ENCODE results near the gene DNAJC1.

DNAJC1 gene

DNA sequence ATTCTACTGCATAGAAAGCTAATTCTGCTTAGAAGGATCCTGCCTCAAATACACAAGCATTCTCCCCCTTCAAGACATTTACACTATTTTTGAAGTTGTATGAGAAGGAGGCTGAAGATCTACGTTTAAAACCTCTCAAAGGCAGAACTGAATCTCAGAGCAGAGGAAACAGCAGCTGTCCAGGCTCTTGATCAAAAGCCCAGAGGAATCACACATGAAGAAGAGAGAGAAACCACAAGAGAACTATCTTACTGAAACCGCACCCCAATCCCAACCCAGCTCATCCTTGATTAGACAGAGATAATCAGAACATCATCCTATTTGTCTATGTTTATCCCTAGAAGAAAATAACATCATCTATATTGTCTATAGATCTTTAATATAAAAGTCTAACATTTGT is 2.2 kb upstream of the DNAJC1 start:
- DNase-seq, result no peak

DNA sequence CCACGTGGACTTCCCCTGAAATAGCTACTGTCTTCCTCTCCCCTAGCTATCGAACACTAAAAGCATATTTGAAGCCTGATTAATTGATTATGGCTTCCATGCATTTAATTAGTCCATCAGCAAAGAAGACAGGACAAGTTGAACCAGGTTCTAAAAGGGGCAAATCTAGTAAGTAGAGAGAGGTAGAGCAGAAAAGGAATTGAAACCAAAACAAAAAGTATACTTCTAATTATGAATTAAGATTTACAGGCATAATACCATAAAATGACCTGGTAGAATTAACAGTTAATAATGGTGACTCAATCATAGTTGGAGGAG is 393 bp upstream of the DNAJC1 start:
- DNase-seq, result no peak

DNA sequence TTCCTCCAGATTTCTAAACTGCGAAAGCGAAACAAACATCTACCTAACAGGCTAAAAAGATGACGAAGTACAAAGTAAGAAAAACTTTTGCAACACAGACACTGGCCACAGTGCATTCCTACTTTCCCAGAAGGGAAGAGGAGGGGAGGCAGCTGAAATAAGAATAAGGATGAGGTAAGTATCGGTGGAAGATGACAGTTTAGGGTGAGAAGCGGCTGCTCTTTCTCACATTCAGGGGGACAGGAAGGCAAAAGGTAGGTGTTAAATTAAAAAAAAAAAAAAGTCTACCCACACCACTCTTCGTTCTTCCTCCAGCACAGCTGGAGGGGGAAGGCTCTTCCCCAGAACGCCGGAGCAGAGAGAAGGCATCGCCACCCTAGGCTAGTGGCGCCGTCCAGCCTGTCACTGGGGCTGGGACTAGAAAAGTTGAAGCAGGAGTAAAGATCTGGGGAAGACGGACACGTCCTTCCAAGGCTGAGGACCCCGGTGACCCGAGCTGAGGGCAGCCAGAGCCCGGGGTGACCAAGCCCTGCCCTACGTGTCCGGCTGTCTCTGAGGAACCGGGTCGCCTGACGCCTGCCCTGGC is 846 bp downstream of the DNAJC1 start:
- no peak for DNase-seq

DNA sequence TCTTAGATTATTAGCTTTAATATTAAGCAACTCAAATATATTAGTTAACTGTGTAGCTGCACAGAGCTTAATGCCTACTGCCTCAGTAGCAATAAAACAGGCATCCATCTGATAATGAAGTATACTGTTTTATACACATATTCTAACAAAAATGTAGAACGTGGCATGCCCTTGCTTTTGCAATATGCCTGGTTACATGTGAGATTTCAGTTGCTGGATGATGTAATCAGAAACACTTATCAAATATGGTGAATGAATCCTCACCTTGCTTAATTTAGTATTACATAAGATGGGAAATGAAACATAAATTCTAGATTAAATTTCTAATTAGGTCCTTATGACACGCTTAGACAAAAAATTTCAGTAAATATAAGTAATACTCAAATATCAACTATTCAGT is 8.0 kb downstream of the DNAJC1 start:
- DNase-seq, result no peak

DNA sequence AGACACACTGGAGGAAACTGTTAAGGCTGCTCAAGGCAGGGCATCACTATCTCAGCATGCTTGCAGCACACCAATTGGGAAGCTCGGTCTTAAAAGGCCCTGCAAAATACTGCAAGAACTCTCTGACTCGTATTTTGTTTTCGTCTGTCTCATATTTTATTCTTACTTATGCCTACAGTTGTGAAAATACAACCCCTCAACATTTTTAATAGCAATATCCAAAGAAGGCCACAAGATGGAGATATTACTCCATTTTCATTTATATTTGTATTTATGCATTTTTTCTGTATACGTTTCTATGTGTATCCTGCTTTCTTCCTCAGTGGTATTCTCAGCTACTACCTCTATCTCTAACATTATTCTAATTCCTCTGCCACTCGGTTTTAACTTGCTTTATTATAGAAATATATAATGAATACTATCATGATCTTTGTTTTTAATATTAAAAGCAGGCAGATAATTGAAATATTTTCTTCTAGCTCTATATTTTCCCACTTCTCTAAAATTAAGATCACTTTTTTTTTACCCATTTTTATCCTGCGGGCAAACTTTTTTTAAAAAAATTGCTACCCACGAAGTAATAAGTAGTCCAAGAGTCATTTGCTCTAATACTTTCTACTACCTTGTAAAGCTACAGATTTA is 10.0 kb downstream of the DNAJC1 start:
- DNase-seq, result no peak

DNA sequence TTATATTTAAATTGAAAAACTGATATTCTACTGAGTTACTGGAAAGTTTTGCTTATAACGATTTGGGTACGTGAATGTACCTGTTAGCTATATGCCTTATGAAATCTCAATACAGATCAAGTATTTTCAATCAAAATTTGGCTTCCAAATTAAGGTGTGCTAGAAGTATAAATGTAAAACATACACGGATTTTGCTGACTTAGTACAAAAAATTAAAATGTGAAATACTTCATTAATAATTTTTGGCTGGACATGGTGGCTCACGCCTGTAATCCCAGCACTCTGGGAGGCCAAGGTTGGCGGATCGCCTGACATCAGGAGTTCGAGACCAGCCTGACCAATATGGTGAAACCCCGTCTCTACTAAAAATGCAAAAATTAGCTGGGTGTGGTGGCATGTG is 11.7 kb downstream of the DNAJC1 start:
- no peak for DNase-seq

DNA sequence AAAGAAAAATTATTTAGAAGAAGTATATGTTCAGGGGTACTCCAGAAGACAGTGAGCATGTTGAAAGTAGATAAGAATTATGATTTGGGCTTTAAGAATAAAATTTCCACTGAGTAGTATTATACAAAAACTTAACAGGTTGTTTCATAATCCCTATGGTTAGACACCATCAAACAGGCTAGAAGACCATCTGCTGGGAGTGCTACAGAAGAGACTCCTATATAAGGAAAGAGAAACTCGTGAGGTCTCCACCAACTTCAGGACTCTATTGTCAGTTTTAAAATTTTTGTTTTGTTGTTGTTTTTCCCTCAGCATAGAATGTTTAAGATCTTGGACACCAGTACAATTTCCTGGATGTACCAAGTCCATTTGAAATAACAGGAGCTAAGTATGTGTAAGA is 13.1 kb downstream of the DNAJC1 start:
- DNase-seq, result no peak

DNA sequence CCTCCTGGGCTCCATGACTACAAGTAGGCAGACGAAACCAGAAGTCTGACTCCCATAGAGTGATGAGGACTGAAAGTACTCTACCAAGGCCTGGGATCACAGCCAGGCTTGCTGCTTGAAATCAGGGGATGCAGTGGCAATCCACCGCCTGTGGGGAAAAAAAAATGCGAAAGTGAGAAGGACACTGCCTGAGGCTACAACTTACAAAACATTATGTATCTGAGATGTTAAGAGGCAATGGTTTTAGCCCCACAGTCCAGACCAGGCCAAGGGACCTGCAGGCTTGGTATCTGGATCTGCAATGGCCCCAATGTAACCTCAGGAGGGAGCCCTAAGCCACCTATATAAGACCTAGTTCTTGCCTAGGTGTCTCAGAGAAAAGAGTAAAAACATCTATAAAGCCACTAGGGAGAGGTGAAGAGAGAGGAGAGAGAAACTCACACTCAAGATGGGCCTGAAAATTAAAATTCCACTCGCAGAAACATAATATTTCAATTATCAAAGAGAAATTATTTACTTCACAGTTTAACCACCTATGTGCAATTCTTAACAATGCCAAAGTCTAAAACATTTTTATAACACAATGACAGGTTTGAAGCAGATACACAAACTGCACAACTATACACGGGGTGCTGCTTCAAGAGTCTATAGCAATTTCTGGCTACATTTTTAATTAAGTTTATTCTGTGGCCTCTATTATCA is 13.9 kb downstream of the DNAJC1 start:
- no peak for DNase-seq

DNA sequence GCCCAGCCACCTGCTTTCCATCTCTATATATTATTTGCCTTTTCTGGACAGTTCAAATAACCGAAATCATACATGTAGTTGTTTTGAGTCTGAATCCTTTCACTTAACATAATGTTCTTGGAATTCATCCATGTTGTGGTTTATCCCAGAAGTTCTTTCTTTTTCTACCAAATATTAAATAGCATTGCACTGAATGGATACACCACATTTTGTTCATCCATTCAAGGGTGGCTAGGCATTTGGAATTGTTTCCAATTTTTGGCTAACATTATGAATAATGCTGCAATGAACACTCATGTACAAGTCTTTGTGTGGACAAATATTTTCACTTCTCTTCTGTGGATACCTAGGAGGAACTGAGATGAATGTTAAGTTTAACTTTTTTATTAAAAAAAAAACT is 18.0 kb downstream of the DNAJC1 start:
- DNase-seq, result no peak

DNA sequence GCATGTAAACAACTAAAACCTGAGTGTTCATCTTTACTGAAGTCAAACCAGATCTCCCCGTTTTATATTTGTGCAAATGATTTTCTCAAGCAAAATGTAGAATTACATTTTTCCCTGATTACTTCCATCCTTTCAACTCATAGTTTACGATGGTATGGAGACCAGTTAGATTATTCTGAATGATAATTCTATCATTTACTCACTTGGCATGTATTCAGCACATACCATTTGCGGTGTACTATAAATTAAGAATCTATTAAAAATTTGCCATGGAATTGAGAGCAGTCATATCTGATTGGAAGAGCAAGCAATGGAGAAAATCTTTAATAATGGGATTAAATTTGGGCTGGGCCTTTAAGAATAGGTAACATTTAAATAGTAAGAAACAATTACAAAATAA is 22.4 kb downstream of the DNAJC1 start:
- no peak for DNase-seq

DNA sequence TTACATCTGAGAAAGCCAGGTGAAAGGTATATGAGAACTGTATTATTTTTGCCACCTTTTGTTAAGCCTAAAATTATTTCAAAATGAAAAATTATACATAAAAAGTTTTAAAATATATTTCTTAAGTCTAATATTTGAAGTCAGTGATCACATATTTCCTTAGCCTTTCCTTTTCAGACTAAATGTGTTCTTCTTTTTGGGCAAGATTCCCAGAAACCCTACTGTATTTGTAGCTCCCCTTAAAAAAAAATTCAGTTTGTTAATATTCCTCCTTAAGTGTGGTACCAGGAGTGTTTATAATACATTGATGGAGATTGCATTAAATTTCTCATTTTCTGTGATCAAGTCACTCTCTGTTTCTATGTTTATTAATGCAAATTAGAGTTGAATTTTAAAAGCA is 22.8 kb downstream of the DNAJC1 start:
- DNase-seq, result no peak

DNA sequence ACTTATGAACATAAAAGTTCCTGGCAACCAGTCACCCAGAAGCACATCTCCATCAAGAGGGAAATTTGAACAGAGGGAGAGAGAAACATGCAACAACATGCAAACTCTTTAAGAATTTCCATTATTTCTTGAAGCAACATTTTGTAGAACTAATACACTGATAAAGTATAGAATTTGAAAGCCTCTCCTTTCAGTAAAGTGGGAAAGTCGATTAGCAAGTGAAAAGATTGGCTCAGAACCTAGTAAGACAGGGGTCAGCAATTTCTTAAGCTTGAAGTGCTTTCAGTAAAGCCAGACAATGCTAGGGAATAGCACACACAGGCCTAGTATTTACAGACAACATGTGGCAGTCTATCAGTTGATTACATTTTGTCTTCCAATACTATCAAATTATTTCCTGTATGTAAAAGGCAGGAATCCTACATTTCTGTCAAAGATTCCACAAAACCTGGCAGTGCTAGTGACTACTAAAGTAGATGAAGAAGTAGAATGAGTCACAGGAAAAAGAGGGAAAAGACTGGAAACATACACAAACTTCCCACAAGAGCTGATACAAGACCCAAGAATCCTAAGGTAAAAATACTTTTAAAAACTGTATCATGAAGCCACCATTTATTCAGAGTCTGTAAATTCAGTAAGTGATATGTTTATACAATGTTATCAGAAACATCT is 25.2 kb downstream of the DNAJC1 start:
- no peak for DNase-seq

DNA sequence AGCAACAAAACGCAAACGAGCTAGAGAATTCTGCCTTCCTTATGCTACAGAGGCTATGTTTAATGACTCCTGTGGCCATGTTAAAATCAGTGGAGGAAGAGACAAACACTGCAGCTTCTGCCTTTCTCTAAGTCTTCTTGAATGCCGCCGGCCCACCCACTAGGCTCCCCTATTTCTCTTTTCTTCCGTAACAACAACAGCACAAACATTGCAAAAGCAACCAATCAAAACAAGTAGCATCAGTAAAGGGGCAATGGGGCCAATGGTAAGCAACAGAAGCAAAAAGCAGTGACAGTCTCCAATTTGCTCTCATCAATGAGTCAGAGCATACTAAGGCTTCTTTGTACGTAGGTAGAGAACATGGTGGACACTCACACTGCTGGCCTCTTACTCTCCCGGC is 26.8 kb downstream of the DNAJC1 start:
- no peak for DNase-seq

DNA sequence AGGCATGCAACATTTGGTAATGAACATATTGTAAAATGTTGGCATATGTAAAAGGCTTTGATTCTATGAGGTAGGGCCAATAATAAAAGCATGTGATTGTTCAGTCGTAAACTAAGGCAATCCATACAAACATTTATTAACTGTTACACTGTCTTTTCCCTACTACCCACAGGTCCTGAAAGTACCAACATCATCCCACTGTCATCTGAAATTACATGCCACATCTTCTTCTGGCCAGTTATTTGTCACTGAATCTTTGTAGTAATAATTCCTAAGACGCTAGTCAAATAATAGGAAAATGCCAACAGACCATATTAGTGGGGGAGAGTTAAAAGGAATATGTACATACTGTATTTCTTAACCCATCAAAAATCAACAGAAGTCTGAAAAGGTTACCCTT is 27.2 kb downstream of the DNAJC1 start:
- no peak for DNase-seq

DNA sequence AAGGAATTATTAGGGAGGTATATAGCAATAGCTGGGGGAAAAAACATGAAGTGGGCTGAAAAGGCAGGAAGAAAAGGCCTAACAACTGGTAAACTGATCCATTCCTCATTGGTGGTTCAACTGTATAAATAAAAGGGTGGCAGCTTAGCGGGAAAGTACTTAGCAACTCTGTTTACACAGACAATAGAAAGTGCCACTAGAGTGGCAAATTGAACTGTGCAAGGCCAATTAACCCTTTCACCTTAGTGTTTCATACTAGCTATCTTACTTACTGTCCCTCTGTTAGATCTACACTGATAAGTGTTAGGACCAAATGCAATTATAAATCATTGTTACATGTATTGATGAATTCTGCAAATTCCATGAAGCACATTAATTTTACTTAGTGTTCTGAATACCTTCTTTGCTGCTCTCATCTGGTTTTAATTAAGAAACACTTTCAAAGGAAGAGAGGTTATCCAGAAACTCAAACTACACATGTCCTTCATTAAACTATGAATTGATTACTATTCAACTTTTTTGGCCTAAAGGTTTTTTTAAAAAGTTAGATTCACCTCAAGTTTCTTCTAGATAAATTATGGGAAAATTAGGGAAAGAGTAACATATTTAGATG is 28.0 kb downstream of the DNAJC1 start:
- no peak for DNase-seq

DNA sequence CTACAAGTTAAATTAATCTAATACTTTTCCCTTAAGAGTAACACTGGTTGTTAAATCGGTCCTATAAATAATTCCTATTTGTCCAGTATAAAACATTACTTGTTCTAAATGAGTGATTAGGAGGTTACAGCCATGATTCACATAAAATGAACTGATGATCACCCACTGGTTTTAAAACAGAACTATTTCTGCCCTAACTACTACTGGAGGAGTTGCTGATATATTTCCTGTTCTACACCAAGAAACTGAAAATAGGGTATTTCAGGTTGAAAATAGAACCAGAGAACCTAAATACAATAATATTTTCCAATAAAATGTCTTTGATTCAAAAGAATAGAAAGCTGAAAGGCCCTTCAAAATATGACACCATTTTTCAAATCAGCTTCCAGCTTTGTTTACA is 30.9 kb downstream of the DNAJC1 start:
- no peak for DNase-seq

DNA sequence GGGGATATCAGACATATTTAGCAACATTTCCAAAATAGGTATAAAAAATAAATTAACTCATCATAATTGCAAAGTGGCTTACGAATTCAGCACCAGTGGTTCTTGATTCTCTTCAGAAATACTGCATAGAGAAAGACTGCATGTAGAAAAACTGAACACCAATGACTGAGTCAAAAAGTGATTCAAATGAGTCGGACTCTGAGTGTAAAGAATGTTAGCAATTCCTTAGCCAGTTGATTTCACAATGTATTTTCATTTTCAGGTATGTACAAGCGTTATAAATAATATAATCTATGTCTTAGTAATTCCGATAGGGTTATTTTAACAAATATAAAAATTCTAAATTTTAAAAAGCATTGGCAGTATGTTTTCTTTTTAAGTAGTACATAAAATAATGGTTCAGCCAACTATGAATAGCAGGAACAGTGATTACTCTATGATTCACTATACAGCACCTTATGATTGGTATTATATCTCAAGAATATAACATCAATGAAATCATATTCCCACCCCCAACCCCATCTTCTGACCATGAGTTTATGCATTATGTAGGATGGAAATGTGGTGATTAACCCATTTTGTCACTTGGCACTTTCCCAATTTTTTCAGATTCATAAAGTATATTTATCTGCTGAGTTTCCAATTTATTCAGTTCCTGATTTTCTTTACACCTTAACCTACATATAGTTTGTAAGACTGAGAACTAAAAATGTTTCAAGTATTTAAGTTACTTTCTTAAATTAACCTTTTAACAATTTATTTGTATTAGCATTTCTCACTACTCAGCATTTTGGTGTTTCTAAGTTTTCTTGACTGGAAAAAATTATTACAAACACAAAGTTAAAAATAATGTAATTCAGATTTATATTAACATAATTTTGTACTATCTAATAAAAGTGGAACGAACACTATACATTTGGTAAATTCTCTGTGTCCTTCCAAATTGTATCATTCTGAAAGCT is 33.9 kb downstream of the DNAJC1 start:
- DNase-seq, result no peak

DNA sequence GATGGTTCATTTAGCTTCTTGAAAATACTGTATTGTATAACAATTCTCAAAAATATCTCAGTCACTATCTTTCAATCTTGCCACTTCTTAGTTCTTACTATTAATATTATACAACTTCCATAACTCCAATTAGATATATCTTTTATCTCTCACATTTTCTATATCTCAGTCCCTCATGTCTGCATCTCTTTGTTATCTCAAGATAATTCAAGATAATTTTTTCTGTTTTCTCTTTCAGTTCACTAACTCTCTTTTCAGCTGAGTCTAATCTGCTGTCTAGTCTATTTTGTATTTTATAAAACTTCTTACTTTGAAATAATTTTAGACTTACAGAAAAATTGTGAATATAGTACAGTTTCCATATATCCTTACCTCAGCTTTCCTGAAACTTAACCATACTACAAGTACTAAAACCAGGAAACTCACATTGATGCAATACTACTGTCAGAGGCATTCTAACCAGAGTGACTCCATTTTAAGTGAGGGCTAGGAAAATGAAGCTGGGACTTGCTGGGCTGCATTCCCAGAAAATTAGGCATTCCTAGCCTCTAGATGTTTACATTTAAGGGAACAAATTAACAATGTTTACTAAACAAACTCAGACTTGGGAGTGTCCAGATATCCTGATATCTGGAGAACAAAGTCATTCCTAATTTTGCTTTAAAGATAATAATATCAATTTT is 38.4 kb downstream of the DNAJC1 start:
- no peak for DNase-seq

DNA sequence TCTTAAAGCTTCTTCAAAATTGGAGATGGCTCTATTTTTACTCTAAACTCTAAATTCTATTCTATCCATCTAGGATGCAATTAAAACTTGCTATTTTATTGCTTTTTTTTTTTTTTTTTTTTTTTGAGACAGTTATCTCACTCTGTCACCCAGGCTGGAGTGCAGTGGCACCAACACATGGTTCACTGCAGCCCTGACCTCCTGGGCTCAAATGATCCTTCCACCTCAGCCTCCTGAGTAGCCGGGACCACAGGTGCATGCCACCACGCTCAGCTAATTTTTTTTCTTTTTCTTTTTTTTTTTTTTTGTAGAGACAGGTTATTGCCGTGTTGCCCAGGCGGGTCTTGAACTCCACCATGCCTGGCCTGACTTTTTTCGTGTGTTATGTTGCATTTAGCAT is 41.2 kb downstream of the DNAJC1 start:
- DNase-seq, result no peak

DNA sequence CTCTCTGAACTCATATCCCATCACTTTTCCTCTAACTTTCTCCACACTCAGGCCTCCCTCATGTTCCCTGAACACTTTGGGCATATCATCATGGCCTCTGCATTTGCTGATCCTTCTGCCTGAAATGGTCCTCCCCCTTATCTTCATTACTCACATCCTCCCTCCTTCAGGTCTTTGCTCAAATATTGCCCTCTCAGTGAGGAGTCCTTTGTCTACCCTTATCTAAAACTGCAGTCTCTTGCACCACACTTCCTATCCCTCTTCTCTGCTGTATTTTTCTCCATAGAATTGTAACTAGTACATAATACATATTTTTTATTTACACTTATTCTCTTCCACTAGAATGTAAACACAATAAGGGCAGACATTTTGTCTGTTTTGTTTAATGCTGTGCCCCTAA is 41.7 kb downstream of the DNAJC1 start:
- no peak for DNase-seq

DNA sequence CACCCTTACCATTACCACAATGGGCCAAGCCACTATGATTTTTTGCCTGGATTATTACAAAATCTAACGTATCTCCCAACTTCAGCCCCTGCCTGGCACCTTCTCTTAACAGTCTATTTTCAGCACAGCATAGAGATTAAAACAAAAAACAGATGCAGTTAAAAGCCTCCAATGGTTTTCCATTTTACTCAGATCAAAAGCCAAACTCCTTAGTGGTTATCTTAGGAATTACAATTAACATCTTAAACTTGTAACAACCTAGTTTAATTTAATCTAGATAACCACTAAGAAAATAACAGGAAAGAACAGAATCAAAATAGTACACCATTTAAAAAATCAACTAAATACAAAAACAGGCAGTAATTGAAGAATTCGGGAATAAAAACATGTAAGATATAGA is 43.5 kb downstream of the DNAJC1 start:
- no peak for DNase-seq

DNA sequence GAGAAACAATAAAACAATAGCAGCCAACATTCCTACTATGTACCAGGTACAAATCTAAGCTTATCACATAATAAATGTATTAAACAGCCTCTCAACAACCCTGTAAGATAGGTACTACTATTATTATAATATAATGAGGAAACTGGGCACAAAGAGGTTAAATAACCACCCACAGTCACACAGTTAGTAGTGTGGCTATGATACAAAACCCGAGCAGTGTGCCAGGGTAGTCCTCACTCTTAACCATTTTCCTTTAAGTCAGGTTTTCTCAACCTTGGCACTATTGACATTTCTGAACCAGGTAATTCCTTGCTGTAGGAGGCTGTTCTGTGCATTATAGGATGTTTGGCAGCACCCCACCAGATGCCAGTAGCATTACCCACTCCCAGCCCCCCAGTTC is 48.8 kb downstream of the DNAJC1 start:
- DNase-seq, result no peak
